ACHN (cell line): ENCODE results near the gene MBP.

Source experiments
- DNase-seq: peaks from one replicate; pipeline ENCODE4 v3.0.0-alpha.2; 2015
- in situ Hi-C: cut with HindIII; loops from 2 replicates; pipeline ENCODE4 v1.10.0; 2017; ENCODE audit warnings: low sequenced_read_pairs, low pct_ligation_motif_present, low pct_unique_long_range_greater_than_20kb

MBP gene

GRCh38 chr18:77008576-77009315 is 123.8 kb downstream of the MBP start:
- in situ Hi-C loops, result no loop called here
- DNase-seq, result no peak

DNA sequence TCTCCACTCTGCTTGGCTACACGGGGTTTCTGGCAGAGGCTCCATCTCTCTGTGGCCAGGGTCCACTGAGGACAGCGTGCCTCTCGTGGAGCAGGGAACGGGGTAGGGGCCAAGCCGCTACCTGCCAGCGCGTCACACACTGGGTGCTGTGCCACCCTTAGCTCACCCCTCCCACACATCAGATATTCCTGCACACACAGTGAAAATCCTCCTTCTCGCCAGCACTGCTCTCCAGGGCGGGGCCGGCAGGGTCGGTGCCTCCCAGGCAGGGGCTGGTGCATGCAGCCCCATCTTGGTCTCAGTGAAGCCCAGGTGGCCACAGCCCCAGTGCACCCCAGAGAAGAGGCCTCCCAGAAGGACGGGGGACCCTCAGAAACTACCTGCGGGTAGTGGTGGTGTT is 124.6 kb downstream of the MBP start:
- in situ Hi-C loops, result no loop called here
- no peak for DNase-seq

DNA sequence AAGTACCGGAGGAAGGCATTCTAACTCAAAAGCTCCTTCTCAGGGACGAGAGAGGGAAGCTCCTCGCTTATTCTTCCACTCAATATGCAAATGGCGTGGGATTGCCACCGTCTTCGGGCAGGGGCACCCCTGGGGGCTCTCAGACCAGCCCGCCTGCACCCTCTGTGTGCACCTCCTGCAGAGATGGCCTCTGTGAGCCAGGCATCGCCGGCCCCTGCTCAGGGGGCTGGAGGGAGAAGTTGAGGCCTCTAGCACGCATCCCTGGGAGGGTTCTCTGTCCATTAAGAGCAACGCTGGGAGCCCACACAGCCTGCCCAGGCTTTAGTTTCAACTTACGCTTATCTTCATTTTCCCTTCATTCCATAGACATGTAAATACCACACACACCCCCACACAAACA is 125.3 kb downstream of the MBP start:
- DNase-seq, result no peak
- in situ Hi-C loops, result no loop called here

DNA sequence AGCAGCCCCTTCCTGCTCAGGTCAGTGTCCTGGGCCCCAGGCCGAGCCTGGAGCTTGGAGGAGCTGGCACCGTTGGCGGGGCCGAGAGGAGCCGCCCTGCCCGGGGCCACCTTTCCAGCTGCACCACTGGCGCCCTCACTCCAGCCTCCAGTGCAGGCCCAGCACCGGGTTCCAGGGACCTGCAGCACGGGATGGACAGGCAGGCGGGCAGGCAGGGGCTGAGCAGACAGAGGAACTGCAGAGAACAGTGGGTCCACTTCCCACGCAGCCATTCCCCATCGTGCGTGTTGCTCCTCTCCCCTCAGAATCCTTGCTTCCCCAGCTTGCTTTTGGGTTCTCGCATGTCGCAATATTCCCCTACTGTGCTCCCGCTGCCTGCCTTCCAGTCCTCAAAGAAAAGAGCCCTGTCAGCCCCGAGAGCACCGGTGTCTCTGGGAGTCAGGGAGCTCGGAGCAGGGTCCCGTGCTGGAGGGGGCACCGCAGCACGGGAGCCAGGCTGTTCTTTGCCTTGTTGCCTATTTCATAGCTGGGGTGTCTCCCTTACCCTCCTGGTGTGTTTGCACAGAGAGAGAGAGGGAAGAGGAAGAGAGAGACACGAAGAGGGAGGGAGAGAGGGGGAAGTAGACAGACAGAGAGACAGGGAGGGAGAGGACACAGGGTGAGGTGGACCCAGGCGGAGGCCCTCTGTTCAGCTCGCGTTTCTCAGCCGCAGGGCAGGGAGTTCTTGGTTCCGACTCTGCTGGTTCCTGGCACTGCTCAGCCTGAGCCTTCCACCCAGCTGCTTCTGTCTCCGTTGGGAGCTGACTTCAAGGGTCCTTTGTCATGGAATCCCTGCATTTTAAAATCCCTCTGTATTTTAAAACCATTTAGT is 126.0 kb downstream of the MBP start:
- in situ Hi-C loops, result no loop called here
- no peak for DNase-seq

DNA sequence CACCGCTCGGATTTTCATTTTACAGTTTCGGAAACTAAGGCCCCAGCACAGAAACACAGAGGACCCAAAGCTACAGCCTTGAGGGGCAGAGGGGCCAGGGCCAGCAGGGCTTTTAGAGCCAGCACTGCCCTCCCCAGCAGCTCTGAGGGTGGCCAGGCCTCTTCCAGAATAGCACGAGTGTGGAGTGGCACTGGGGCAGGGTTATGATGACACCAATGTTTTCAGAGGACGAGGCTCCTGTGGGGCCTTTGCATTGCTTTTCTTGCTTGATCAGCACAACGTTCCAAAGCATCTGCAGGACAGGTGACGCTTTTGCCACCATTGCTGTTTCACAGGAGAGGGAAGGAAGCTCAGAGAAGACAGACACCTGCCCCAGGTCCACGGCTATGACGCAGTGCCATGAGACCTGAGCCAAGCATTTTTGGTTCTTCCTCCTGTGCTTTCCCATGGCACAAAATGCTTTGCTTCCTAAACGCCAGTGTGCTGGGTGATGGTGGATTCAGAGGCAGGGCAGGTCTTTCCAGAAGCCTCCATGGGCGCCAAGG is 126.9 kb downstream of the MBP start:
- DNase-seq, result no peak
- in situ Hi-C loops, result no loop called here

GRCh38 chr18:77004555-77005380 is 127.8 kb downstream of the MBP start:
- in situ Hi-C loops, result no loop called here
- DNase-seq, result no peak

DNA sequence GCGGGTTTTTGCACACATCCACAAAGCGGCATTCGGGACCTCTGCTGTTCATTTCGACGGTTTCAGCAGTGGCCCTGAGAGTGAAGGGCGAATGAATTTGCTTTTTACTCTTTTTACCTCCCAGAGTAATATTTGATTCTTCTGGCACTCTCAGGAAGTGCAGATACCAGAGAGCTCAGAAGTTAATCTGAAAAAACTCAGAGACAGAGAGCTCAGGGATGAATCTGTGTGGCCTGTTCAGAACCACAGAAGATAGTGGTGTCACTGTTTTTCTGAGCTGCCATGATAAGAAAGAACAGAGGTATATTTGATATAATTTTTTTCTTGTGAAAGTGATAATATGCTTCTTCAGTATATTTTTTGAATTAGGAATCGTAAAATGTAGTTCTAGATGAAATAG is 129.3 kb downstream of the MBP start:
- in situ Hi-C loops, result no loop called here

DNA sequence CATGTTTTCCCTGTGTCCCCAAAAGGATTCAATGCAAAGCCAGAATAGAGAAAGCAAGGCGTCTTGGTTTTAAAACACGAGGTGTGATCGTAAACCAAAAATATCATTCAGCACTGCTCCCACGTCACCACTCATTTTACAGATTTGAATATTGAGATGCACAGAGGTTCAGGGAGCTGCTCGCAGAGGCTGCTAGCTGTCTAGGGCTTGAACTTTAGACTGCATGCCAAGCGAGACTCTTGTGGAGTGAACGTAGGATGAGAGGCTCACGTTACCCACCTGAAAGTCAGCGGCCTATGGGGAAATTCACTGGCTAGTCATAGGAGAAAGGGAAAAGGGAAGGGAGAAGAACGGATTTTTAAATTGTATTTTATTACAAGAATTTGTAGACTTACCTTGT is 130.1 kb downstream of the MBP start:
- no peak for DNase-seq
- in situ Hi-C loops, result no loop called here

More for the DNA sequence above, 129.3 kb downstream of the MBP start:
- no peak for DNase-seq

- DNase-seq, result no peak
- in situ Hi-C loops, result no loop called here
Measured at GRCh38 chr18:77001979-77002378, 130.6 kb downstream of the MBP start.

GRCh38 chr18:77001041-77001440 is 131.5 kb downstream of the MBP start:
- DNase-seq, result no peak
- in situ Hi-C loops, result no loop called here

DNA sequence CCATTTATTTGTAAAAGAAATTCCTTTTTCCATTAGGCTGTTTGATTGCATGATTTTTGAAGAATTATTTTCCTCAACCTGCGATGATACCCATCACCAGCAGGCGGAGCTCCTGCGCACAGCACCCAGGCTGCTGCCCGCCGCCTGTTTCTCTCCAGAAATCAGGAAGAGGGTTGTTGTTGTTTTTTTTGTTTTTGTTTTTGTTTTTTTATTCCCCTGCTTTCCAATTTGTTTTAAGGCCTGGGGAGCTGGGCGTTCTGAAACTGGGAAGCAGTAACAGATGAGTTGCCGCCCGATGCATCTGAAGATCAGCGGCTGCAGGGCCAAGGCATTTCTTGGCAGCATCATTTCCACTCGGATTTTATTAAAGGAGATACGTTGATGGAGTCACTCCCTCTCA is 132.1 kb downstream of the MBP start:
- peak; percentile 19 for DNase-seq
- in situ Hi-C loops, result no loop called here

GRCh38 chr18:76999077-76999476 is 133.5 kb downstream of the MBP start:
- in situ Hi-C loops, result no loop called here

DNA sequence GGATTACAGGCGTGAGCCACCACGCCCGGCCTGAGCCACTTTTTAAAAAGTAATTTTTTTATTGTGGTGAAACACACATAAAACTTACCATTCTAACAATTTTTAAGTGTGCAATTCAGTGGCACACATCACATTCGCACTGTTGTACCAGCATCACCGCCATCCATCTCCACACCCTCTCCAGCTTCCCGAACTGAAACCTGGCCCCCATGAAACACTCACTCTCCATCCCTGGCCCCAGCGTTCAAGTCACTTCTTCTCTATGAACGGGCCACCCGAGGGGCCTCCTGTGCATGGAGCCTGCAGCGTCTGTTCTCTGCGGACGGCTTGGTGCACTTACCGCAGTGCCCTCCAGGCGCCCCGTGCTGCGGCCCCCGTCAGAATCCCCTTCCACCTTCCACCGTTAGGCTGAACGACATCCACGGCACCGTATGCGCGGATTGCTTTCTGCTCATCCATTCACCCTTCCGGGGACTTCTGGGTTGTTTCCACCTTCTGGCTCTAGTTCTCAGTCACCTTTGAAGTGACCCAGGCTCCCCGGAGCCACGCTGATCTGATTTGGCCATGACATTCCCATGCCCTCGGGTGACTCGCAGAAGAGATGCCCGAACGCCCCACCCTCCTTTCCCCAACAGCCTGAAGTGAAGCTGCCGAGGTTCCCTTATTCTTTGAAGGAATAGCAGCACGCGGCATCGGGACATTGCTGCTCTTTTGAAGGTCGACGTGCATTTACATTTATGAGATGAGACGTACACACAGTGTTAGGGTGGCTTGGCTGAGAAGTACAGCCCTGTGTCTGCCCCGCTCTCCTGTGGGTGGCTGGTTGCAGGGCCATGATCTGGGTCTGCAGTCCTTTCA is 134.4 kb downstream of the MBP start:
- in situ Hi-C loops, result no loop called here
- no peak for DNase-seq

More at GRCh38 chr18:76999077-76999476, 133.5 kb downstream of the MBP start:
- DNase-seq, result no peak

DNA sequence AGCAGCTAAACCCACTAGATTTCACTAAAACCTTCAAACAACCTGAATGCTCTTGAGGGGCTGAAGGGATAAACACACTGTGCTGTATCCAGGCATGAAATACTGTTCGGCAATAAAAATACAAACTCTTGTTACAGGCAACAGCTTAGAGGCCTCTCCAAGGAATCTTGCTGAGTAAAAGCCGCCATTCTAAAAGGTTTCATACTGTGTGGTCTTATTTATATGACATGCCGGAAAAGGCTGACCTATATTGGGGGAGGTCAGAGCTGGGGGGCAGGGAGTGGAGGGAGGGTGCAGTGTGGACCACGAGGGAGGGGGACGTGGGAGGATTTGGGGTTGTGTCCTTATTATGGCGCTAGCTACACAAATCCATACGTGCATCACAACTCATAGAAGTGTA is 136.2 kb downstream of the MBP start:
- DNase-seq, result no peak
- in situ Hi-C loops, result no loop called here

DNA sequence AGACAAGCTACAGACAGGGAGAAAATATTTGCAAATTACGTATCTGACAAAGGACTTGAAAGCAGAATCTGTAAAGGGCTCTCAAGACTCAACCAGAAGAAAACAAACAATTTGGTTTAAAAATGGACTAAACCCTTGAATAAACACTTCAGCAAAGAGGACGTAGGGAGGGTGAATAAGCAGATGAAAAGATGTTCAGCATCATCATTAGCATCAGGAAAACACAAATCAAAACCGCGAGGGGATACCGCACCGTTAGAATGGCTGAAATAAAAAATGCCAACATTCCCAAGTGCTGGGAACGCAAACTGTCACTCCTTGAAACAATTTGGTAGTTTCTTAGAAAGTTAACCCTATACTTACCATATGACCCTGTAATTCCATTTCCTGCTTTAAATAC is 136.7 kb downstream of the MBP start:
- in situ Hi-C loops, result no loop called here

DNA sequence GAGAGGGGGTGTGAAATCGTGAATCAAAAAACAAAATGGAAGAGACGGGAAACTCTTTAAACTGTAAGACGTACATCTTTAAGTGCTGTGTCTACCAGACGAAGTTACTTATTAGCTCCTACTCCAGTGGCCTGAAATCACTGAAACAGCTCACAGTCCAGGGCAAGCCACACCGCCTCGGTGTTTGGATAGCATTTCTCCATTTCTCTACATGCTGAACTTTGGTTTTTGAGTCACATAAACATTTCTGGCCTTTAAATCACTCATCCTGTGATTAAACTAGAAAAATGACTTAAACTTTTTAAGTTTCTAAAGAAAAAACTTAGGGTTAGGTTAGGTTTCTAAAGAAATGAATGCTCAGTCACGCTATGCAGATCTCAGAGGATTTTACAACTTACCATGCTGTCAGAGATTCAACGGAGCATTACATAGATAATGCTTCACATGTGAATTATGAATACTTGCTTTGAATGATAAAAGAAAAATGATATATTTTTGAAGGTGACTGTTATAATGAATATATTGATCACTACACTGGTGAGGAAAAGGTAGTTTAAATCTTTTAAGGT is 138.4 kb downstream of the MBP start:
- in situ Hi-C loops, result no loop called here
- DNase-seq, result peak; percentile 51

More for the DNA sequence above, 136.7 kb downstream of the MBP start:
- DNase-seq, result no peak

GRCh38 chr18:76993573-76993972 is 139.0 kb downstream of the MBP start:
- in situ Hi-C loops, result no loop called here
- DNase-seq, result no peak

DNA sequence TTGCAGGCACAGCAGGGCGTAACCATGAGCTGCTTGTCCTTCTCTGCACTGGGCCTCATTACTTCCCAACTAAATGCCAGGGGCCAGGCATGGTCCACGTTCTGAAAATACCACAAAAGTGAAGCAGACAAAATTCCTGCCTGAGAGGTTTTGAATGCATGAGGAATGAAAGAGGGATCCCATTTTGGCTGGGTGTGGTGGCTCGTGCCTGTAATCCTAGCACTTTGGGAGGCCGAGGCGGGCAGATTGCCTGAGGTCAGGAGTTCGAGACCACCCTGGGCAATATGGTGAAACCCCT is 139.5 kb downstream of the MBP start:
- in situ Hi-C loops, result no loop called here
- no peak for DNase-seq
